ENCODE results near the gene SP8. TPM values are rescaled to one million over a fixed set of nuclear protein-coding genes. Genes with fewer than 3 reads are reported as not detected.
A peak's percentile ranks its signal among the peaks of the same experiment; 100 is the strongest.

SP8 gene
- total and polyA plus RNA-seq, 9 of the 15 experiments (the other 6 are each of a cell fraction or from before 2014, with no cell fraction given) = 0.04 to 1.2 (median 0.19) TPM

DNA sequence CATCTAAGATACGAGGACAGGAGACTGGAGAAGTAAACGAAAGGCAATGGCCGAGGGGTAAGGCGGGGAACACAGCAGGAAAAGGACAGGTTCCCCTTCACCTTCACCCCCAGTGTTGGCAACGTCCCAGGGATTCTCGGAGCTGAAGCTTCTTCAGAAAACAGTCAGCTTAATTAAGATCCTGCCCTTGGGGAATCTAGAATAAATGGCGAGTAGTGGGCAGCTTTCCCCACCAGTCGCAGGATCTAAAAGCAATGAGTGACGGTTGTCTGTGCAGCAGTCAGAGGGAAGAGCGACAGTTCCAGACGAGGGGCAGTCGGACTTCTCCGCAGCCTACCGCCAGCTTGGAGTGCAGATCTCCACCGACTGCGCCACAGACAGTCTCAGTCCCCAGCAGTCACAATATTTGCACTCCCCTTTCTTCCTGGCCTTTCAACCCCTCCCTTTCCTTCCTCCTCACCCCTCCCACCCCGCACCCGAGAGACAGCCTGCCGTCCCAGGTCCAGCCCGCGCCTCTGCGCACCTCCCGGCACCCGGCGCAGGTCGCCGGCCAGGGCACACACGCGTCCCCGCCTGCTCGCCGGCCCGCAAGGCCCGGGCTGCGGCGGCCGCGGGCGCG, 10.9 kb upstream of the SP8 start (continued):
- TF ChIP-seq ZNF41 (CRISPR knock-in tag; conservative IDR thresholded peaks at IDR 0.05) = no peak

DNA sequence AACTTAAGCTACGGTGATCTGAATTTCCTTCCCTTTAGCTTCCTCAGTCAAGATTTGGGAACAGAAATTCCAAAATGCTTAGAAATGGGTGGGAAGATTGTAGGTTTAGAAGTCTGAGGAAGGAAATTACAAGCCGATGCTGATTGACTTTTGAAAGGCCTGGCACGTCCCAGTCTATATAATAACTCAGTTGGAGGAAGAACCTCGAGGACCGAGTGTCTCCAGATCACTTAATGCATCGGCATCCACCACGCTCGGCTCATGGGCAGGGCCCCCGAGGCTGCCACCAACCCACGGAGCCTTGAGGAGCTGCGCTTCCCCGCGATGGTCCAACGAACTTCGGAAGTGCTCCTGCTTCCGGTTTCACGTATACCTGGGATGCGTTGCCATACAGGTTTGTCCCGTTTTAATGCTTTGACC, 10.4 kb upstream of the SP8 start:
- H3K27me3 ChIP-seq (ENCODE audit: control insufficient read depth in 2 of 2, insufficient read depth in 2 of 2, low read length in 2 of 2) = peaks cover 16 to 26% of the 10 kb centered on the region in 2 experiments
- H3K9me1 ChIP-seq (ENCODE audit: control insufficient read depth, insufficient read depth, low read length) = no peaks in the 10 kb centered on the region
- ATAC-seq = no peak
- H3K4me3 ChIP-seq = peak overlapping the region; percentile 54
- H3K36me3 ChIP-seq (ENCODE audit: control insufficient read depth, insufficient read depth, low read length) = no peaks in the 10 kb centered on the region
- POLR2A ChIA-PET = no interaction called here
- in situ Hi-C loops (cut with MboI) (no loop called here), intact Hi-C loops (cut with micrococcal nuclease) (no loop called here)
- H3K4me2 ChIP-seq (ENCODE audit: insufficient read depth, low read length) = peak overlapping the region; percentile 72
- CTCF ChIA-PET (ENCODE audit: low intra/inter-chr PET ratio) = no interaction called here
- H3K79me2 ChIP-seq (ENCODE audit: control insufficient read depth, insufficient read depth, low read length) = no peaks in the 10 kb centered on the region
- no peak for DNase-seq (ENCODE audit: extremely low read depth in 1 of 4, low spot score in 3 of 4)
- WGBS (ENCODE audit: insufficient coverage, low coverage, missing lambda C conversion rate) = 37% methylated on average over 19 of the region's 19 CpGs
- peaks cover 8 to 14% of the 10 kb centered on the region in 2 experiments; a peak in 3 of 5 replicates for H3K4me1 ChIP-seq (replicated peaks in 1 of 2; ENCODE audit: control insufficient read depth in 2 of 2, insufficient read depth in 2 of 2, low read length in 2 of 2)
- no TSS peak for BruUV-seq (replicated peaks)
- TF ChIP-seq ETV1 (tag; conservative IDR thresholded peaks at IDR 0.05; ENCODE audit: low read depth) (0 out of 2 replicates have a peak, but pooled peaks have one; percentile 31), CBX8 (IDR thresholded peaks at IDR 0.05; ENCODE audit: borderline replicate concordance, extremely low read depth, low read depth, low read length, poor library complexity, severe bottlenecking) (peak; percentile 83), HDAC2 (IDR thresholded peaks at IDR 0.05) (no peak)
- TF ChIP-seq, protein P1, sequence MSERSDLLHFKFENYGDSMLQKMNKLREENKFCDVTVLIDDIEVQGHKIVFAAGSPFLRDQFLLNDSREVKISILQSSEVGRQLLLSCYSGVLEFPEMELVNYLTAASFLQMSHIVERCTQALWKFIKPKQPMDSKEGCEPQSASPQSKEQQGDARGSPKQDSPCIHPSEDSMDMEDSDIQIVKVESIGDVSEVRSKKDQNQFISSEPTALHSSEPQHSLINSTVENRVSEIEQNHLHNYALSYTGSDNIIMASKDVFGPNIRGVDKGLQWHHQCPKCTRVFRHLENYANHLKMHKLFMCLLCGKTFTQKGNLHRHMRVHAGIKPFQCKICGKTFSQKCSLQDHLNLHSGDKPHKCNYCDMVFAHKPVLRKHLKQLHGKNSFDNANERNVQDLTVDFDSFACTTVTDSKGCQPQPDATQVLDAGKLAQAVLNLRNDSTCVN (CRISPR knock-in tag; IDR thresholded peaks at IDR 0.05) = no peak
- H4K20me1 ChIP-seq (replicated peaks; ENCODE audit: control insufficient read depth, insufficient read depth, low read length) = peaks cover 4% of the 10 kb centered on the region; the same call in 1 of the 2 replicates
- no peak for FAIRE-seq
- peak overlapping the region; percentile 75 for H2AFZ ChIP-seq (ENCODE audit: low read depth, low read length)
- H3K27ac ChIP-seq (ENCODE audit: extremely low read depth, low read depth, low read length) = no peak overlapping the region; the same call in 2 of the 3 replicates
- peak overlapping the region; percentile 60 to 89 for H3K9ac ChIP-seq (ENCODE audit: insufficient read depth in 1 of 2, low read depth in 2 of 2, low read length in 2 of 2)
- H3K9me3 ChIP-seq (replicated peaks; ENCODE audit: control insufficient read depth, insufficient read depth, low read depth, low read length) = no peaks in the 10 kb centered on the region
